ENCODE results near the gene ALS2CL. TPM values are rescaled to one million over a fixed set of nuclear protein-coding genes. Genes with fewer than 3 reads are reported as not detected.
A peak's percentile ranks its signal among the peaks of the same experiment; 100 is the strongest.

ALS2CL gene
- total RNA-seq, 1 experiment from 2014 or later, result 11.2 TPM

- H3K27me3 ChIP-seq (replicated peaks; ENCODE audit: control insufficient read depth, insufficient read depth, low read length), result no peaks in the 10 kb centered on the region
- Mint-ChIP-seq H3K36me3 (ENCODE audit: insufficient read depth, unreplicated experiment) (peaks cover 6% of the 10 kb centered on the region), H3K4me3 (ENCODE audit: unreplicated experiment) (no peak overlapping the region), H3K4me1 (ENCODE audit: low read depth, unreplicated experiment) (no peaks in the 10 kb centered on the region), H3K27me3 (ENCODE audit: insufficient read depth, unreplicated experiment) (no peaks in the 10 kb centered on the region), H3K27ac (ENCODE audit: unreplicated experiment) (no peak overlapping the region), H3K9me3 (ENCODE audit: unreplicated experiment) (no peaks in the 10 kb centered on the region)
- TF ChIP-seq CTCF (IDR thresholded peaks at IDR 0.05; ENCODE audit: insufficient read depth in 1 of 2, low read depth in 1 of 2, low read length in 1 of 2, severe bottlenecking in 1 of 2, unreplicated experiment in 1 of 2), result no peak
- H3K4me1 ChIP-seq, result peaks cover 10% of the 10 kb centered on the region
- no TSS peak for BruUV-seq (replicated peaks)
- H3K36me3 ChIP-seq (ENCODE audit: control insufficient read depth, insufficient read depth, low read length), result no peaks in the 10 kb centered on the region
- CTCF ChIA-PET, result no interaction called here
- H3K4me3 ChIP-seq (ENCODE audit: low read depth, low read length), result no peak overlapping the region
- intact Hi-C loops (cut with micrococcal nuclease; ENCODE audit: unreplicated experiment), result no loop called here
- H3K9me3 ChIP-seq, result no peaks in the 10 kb centered on the region
- POLR2A ChIA-PET, result no interaction called here
- DNase-seq, result peak in 1 of 2 experiments; percentile 12
Measured at GRCh38 chr3:46715507-46716175, 22.2 kb upstream of the ALS2CL start.

GRCh38 chr3:46714728-46715506 is 21.4 kb upstream of the ALS2CL start:
- H3K27me3 ChIP-seq (replicated peaks; ENCODE audit: control insufficient read depth, insufficient read depth, low read length), result no peaks in the 10 kb centered on the region
- H3K4me1 Mint-ChIP-seq (ENCODE audit: low read depth, unreplicated experiment), result no peaks in the 10 kb centered on the region
- no peak overlapping the region for H3K4me3 ChIP-seq (ENCODE audit: low read depth, low read length)
- no peak for TF ChIP-seq CTCF (IDR thresholded peaks at IDR 0.05; ENCODE audit: insufficient read depth in 1 of 2, low read depth in 1 of 2, low read length in 1 of 2, severe bottlenecking in 1 of 2, unreplicated experiment in 1 of 2)
- H3K27me3 Mint-ChIP-seq (ENCODE audit: insufficient read depth, unreplicated experiment), result no peaks in the 10 kb centered on the region
- H3K27ac Mint-ChIP-seq (ENCODE audit: unreplicated experiment), result no peak overlapping the region
- ChIA-PET CTCF (no interaction called here), POLR2A (no interaction called here)
- no peaks in the 10 kb centered on the region for H3K9me3 ChIP-seq
- no TSS peak for BruUV-seq (replicated peaks)
- H3K9me3 Mint-ChIP-seq (ENCODE audit: unreplicated experiment), result no peaks in the 10 kb centered on the region
- peaks cover 6% of the 10 kb centered on the region for H3K36me3 Mint-ChIP-seq (ENCODE audit: insufficient read depth, unreplicated experiment)
- no peak for DNase-seq
- intact Hi-C loops (cut with micrococcal nuclease; ENCODE audit: unreplicated experiment), result no loop called here
- H3K36me3 ChIP-seq (ENCODE audit: control insufficient read depth, insufficient read depth, low read length), result no peaks in the 10 kb centered on the region
- peaks cover 10% of the 10 kb centered on the region for H3K4me1 ChIP-seq
- no peak overlapping the region for H3K4me3 Mint-ChIP-seq (ENCODE audit: unreplicated experiment)

GRCh38 chr3:46713898-46714552 is 20.5 kb upstream of the ALS2CL start:
- peak in 1 of 2 experiments; percentile 20 for DNase-seq
- Histone ChIP-seq H3K4me1 (peaks cover 10% of the 10 kb centered on the region), H3K27me3 (replicated peaks; ENCODE audit: control insufficient read depth, insufficient read depth, low read length) (no peaks in the 10 kb centered on the region), H3K9me3 (no peaks in the 10 kb centered on the region), H3K36me3 (ENCODE audit: control insufficient read depth, insufficient read depth, low read length) (no peaks in the 10 kb centered on the region), H3K4me3 (ENCODE audit: low read depth, low read length) (no peak overlapping the region)
- Mint-ChIP-seq H3K27me3 (ENCODE audit: insufficient read depth, unreplicated experiment) (no peaks in the 10 kb centered on the region), H3K4me3 (ENCODE audit: unreplicated experiment) (no peak overlapping the region), H3K9me3 (ENCODE audit: unreplicated experiment) (no peaks in the 10 kb centered on the region), H3K36me3 (ENCODE audit: insufficient read depth, unreplicated experiment) (peaks cover 6% of the 10 kb centered on the region), H3K27ac (ENCODE audit: unreplicated experiment) (no peak overlapping the region), H3K4me1 (ENCODE audit: low read depth, unreplicated experiment) (no peaks in the 10 kb centered on the region)
- ChIA-PET CTCF (no interaction called here), POLR2A (no interaction called here)
- no peak for TF ChIP-seq CTCF (IDR thresholded peaks at IDR 0.05; ENCODE audit: insufficient read depth in 1 of 2, low read depth in 1 of 2, low read length in 1 of 2, severe bottlenecking in 1 of 2, unreplicated experiment in 1 of 2)
- no TSS peak for BruUV-seq (replicated peaks)
- intact Hi-C loops (cut with micrococcal nuclease; ENCODE audit: unreplicated experiment), result no loop called here

All from Caco-2 (cell line).